K562 (cell line): ENCODE measurements around the gene CRADD. TPM values are rescaled to one million over a fixed set of nuclear protein-coding genes. Genes with fewer than 3 reads are reported as not detected.

ENCODE experiments used
- ARID1B ChIP-seq: fragments of 450-650 bp; IDR thresholded peaks from 2 replicates; pipeline ENCODE4 v1.6.1; 2016; ENCODE audit warnings: antibody characterized with exemption, mild to moderate bottlenecking, inconsistent platforms
- ATF4 ChIP-seq: fragments of 450-650 bp; formaldehyde crosslinking; IDR thresholded peaks from 2 replicates; pipeline ENCODE4 v1.4.0; 2022; ENCODE audit warnings: mild to moderate bottlenecking, moderate library complexity
- CTBP1 ChIP-seq: fragments of 450-650 bp; IDR thresholded peaks from 2 replicates; pipeline ENCODE4 v1.6.1; 2016; ENCODE audit warnings: borderline replicate concordance
- GATA2 ChIP-seq: sonication (generic); formaldehyde crosslinking; IDR thresholded peaks from 2 replicates; pipeline ENCODE4 v1.4.0; 2020; ENCODE audit warnings: mild to moderate bottlenecking, missing genetic modification reagents
- HDAC3 ChIP-seq: fragments of 450-650 bp; IDR thresholded peaks from 2 replicates; pipeline ENCODE4 v1.6.1; 2018; ENCODE audit warnings: borderline replicate concordance, mild to moderate bottlenecking, moderate library complexity; ENCODE audit not compliant: partially characterized antibody
- HMG20B ChIP-seq: fragments of 250-450 bp; sonication (Bioruptor Pico); IDR thresholded peaks from 2 replicates; pipeline ENCODE4 v1.5.0; 2021; ENCODE audit warnings: mild to moderate bottlenecking
- HMGXB4 ChIP-seq: sonication (generic); formaldehyde crosslinking; IDR thresholded peaks from 2 replicates; pipeline ENCODE4 v1.8.1; 2023; ENCODE audit warnings: mild to moderate bottlenecking, missing genetic modification reagents
- IRF9 ChIP-seq: fragments of 450-650 bp; IDR thresholded peaks from 2 replicates; pipeline ENCODE4 v1.6.1; 2016; ENCODE audit warnings: missing biosample characterization, missing genetic modification characterization
- NCOR1 ChIP-seq: fragments of 450-650 bp; IDR thresholded peaks from 2 replicates; pipeline ENCODE4 v1.6.1; 2016; ENCODE audit warnings: mild to moderate bottlenecking, moderate library complexity
- NFXL1 ChIP-seq: fragments of 450-650 bp; formaldehyde crosslinking; IDR thresholded peaks from 2 replicates; pipeline ENCODE4 v1.4.0; 2021; ENCODE audit warnings: mild to moderate bottlenecking
- NR3C1 ChIP-seq: sonication (generic); formaldehyde crosslinking; IDR thresholded peaks from 2 replicates; pipeline ENCODE4 v1.8.1; 2022; ENCODE audit warnings: missing genetic modification reagents
- PCBP2 ChIP-seq: fragments of 200-400 bp; formaldehyde crosslinking; IDR thresholded peaks from 2 replicates; pipeline ENCODE4 v1.6.1; 2018; ENCODE audit warnings: low read length, low read depth, mild to moderate bottlenecking, moderate library complexity; ENCODE audit not compliant: poor library complexity, severe bottlenecking
- SMARCA4 ChIP-seq: fragments of 450-650 bp; IDR thresholded peaks from 2 replicates; pipeline ENCODE4 v1.6.1; 2016
- SMARCE1 ChIP-seq: fragments of 450-650 bp; IDR thresholded peaks from 2 replicates; pipeline ENCODE4 v1.7.1; 2016; ENCODE audit warnings: mild to moderate bottlenecking
- STAT5A ChIP-seq: IDR thresholded peaks from 2 replicates; pipeline ENCODE4 v1.6.1; 2012; ENCODE audit warnings: low read length, inconsistent platforms, borderline replicate concordance
- SUPT5H ChIP-seq: fragments of 450-650 bp; IDR thresholded peaks from 2 replicates; pipeline ENCODE4 v1.6.1; 2016
- TBP ChIP-seq: optimal IDR thresholded peaks from 2 replicates; pipeline ENCODE3; 2011; ENCODE audit warnings: low read depth, low read length, improper control_type of control experiment
- XRCC3 ChIP-seq: fragments of 450-650 bp; IDR thresholded peaks from 2 replicates; pipeline ENCODE4 v1.6.1; 2017; ENCODE audit warnings: mild to moderate bottlenecking, moderate library complexity
- ZMIZ1 ChIP-seq, 2 experiments: fragments of 150-350 bp in 1 of 2; IDR thresholded peaks; 2 replicates each; pipeline ENCODE4 v1.6.1; 2012 to 2016; ENCODE audit warnings: low read depth in 2 of 2, low read length in 2 of 2, mild to moderate bottlenecking in 1 of 2, moderate library complexity in 1 of 2
- ZNF217 ChIP-seq: sonication (generic); formaldehyde crosslinking; IDR thresholded peaks from 2 replicates; pipeline ENCODE4 v1.8.0; 2022; ENCODE audit warnings: mild to moderate bottlenecking, missing genetic modification reagents
- ZNF778 ChIP-seq: fragments of 450-650 bp; formaldehyde crosslinking; IDR thresholded peaks from 2 replicates; pipeline ENCODE4 v1.4.0; 2020; ENCODE audit warnings: mild to moderate bottlenecking, moderate library complexity
- polyA plus RNA-seq, 8 experiments: library from polyadenylated mRNA; depleted of rRNA in 4 of 8; stranded (reverse) in 5 of 8; unstranded in 3 of 8; fragments of >200 nt; fragmentation: Nextera tagmentation in 2 of 8; fragmentation: Illumina TruSeq in 1 of 8; extraction: Ambion mirVana in 2 of 8; extraction: Trizol in 1 of 8; gene quantifications; 2 replicates each; pipeline versions ENCODE4 v1.2.1 to v1.2.3, GENCODE V29; 2011 to 2014; ENCODE audit warnings: inconsistent platforms in 1 of 8, missing spikeins in 1 of 8
- total RNA-seq, 7 experiments: library from RNA; depleted of rRNA in 6 of 7; stranded (reverse); fragments of >200 nt in 6 of 7; fragmentation: Illumina TruSeq in 2 of 7; extraction: Trizol in 2 of 7; gene quantifications; 2 replicates each; pipeline versions ENCODE4 v1.2.1 to v1.2.3, GENCODE V29; 2011 to 2021; ENCODE audit warnings: low replicate concordance in 1 of 7
- TF ChIP-seq, protein P1 (sequence below): sonication (generic); formaldehyde crosslinking; IDR thresholded peaks from 2 replicates; pipeline ENCODE4 v1.8.0; 2022; ENCODE audit warnings: mild to moderate bottlenecking, missing genetic modification reagents

CRADD gene
- total and polyA plus RNA-seq, 9 of the 15 experiments (the other 6 are each of a cell fraction or from before 2014, with no cell fraction given) = 20.5 to 41.1 (median 25.9) TPM

- TF ChIP-seq ZNF778 (CRISPR knock-in tag) (no peak), TBP (no peak), CTBP1 (peak; percentile 45; the same call in 1 of the 2 replicates), PCBP2 (no peak), HMGXB4 (no peak), GATA2 (CRISPR knock-in tag) (peak; percentile 44; the same call in 1 of the 2 replicates), ZNF217 (no peak), NFXL1 (CRISPR knock-in tag) (no peak), ARID1B (peak; percentile 77), STAT5A (peak; percentile 31; the same call in 1 of the 2 replicates), ZMIZ1 (IDR thresholded peaks at IDR 0.05; ENCODE audit: low read depth in 2 of 2, low read length in 2 of 2) (no peak), ATF4 (CRISPR knock-in tag) (no peak), XRCC3 (no peak), SUPT5H (no peak), SMARCA4 (peak; percentile 37; the same call in 1 of the 2 replicates), IRF9 (tag) (no peak), SMARCE1 (peak; percentile 55; the same call in 1 of the 2 replicates), HDAC3 (no peak), NR3C1 (CRISPR knock-in tag) (no peak), HMG20B (CRISPR knock-in tag) (no peak), NCOR1 (peak; percentile 59)
- TF ChIP-seq, protein P1, sequence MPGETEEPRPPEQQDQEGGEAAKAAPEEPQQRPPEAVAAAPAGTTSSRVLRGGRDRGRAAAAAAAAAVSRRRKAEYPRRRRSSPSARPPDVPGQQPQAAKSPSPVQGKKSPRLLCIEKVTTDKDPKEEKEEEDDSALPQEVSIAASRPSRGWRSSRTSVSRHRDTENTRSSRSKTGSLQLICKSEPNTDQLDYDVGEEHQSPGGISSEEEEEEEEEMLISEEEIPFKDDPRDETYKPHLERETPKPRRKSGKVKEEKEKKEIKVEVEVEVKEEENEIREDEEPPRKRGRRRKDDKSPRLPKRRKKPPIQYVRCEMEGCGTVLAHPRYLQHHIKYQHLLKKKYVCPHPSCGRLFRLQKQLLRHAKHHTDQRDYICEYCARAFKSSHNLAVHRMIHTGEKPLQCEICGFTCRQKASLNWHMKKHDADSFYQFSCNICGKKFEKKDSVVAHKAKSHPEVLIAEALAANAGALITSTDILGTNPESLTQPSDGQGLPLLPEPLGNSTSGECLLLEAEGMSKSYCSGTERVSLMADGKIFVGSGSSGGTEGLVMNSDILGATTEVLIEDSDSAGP = no peak
Measured at GRCh38 chr12:93802293-93802692, 125.1 kb downstream of the CRADD start (continued).
